K562 (cell line): ENCODE measurements around the gene UBFD1. TPM values are rescaled to one million over a fixed set of nuclear protein-coding genes. Genes with fewer than 3 reads are reported as not detected.

Experiments used
- ATAC-seq: fragments of 200-7000 bp; cut with Tn5 transposase; 3 replicates; pipeline ENCODE4 v1.9.1; 2020; ENCODE audit warnings: moderate library complexity
- BruUV-seq: library from RNA; stranded (reverse); fragments of 400-500 nt; replicated peaks from 2 replicates; lab custom pipeline; 2021; lab: Mats Ljungman, UMichigan
- CTCF ChIA-PET: fragments of 300-600 bp; formaldehyde crosslinking; extraction: SDS; loops from one replicate; lab custom pipeline; 2021; ENCODE audit warnings: low intra/inter-chr PET ratio; lab: Yijun Ruan, JAX
- POLR2A ChIA-PET: fragments of 300-600, 350-650 bp; sonication (Branson Sonifier 250); formaldehyde crosslinking; extraction: SDS; loops from one replicate; lab custom pipeline; 2021; ENCODE audit warnings: antibody characterized with exemption, inconsistent platforms; lab: Yijun Ruan, JAX
- DNase-seq, 4 experiments: peaks; one replicate each; pipeline versions ENCODE4 v3.0.0 to v3.0.0-alpha.2; 2011 to 2018; ENCODE audit warnings: low spot score in 3 of 4, mixed read lengths in 3 of 4; ENCODE audit errors: extremely low read depth in 1 of 4
- FAIRE-seq: peaks from 2 replicates; lab custom pipeline; 2011; peaks lifted over from hg19 to GRCh38; lab: Jason Lieb, UNC
- H2AFZ ChIP-seq: 2 replicates; pipeline ENCODE4 v1.6.0; 2011; ENCODE audit warnings: low read depth, low read length, control low read depth, inconsistent platforms
- H3K27ac ChIP-seq: fragments of 200-600 bp; 3 replicates; pipeline ENCODE4 v1.8.0; 2011; ENCODE audit warnings: low read depth, mild to moderate bottlenecking, control low read depth, inconsistent platforms, low read length, moderate library complexity, mixed read lengths; ENCODE audit errors: extremely low read depth
- H3K27me3 ChIP-seq, 2 experiments: fragments of 300-600 bp in 1 of 2; 2 replicates in 1 of 2; 3 replicates in 1 of 2; pipeline versions ENCODE4 v1.6.0 to v1.8.0; 2011; ENCODE audit warnings: inconsistent platforms in 2 of 2, low read length in 2 of 2, mild to moderate bottlenecking in 1 of 2, mixed read lengths in 1 of 2, moderate library complexity in 1 of 2; ENCODE audit not compliant: control insufficient read depth in 2 of 2, insufficient read depth in 2 of 2
- H3K36me3 ChIP-seq: fragments of 300-600 bp; 3 replicates; pipeline ENCODE4 v1.8.0; 2011; ENCODE audit warnings: mild to moderate bottlenecking, low read length, inconsistent platforms; ENCODE audit not compliant: control insufficient read depth, insufficient read depth
- H3K4me1 ChIP-seq, 2 experiments: fragments of 200-600 bp in 1 of 2; replicated peaks in 1 of 2; 2 replicates in 1 of 2; 3 replicates in 1 of 2; pipeline versions ENCODE4 v1.5.1 to v1.8.0; 2011; ENCODE audit warnings: inconsistent platforms in 2 of 2, low read length in 2 of 2, mild to moderate bottlenecking in 1 of 2, mixed read lengths in 1 of 2, moderate library complexity in 1 of 2; ENCODE audit not compliant: control insufficient read depth in 2 of 2, insufficient read depth in 2 of 2
- H3K4me2 ChIP-seq: 2 replicates; pipeline ENCODE4 v1.6.1; 2011; ENCODE audit warnings: low read length, control low read depth, inconsistent platforms, mixed read lengths; ENCODE audit not compliant: insufficient read depth
- H3K4me3 ChIP-seq: fragments of 200-600 bp; sonication (generic), shearing (Covaris generic); 2 replicates; pipeline ENCODE4 v1.5.1; 2016; ENCODE audit warnings: control low read depth, inconsistent platforms
- H3K79me2 ChIP-seq: fragments of 200-600 bp; 3 replicates; pipeline ENCODE4 v1.8.0; 2011; ENCODE audit warnings: low read length, inconsistent platforms; ENCODE audit not compliant: control insufficient read depth, insufficient read depth
- H3K9ac ChIP-seq, 2 experiments: 2 replicates each; pipeline versions ENCODE4 v1.6.0 to v1.6.1; 2011; ENCODE audit warnings: low read depth in 2 of 2, low read length in 2 of 2, control low read depth in 1 of 2, inconsistent platforms in 1 of 2, mild to moderate bottlenecking in 1 of 2, mixed read lengths in 1 of 2; ENCODE audit not compliant: insufficient read depth in 1 of 2
- H3K9me1 ChIP-seq: one replicate; pipeline ENCODE4 v1.6.0; 2011; ENCODE audit warnings: inconsistent platforms, mild to moderate bottlenecking, low read length, moderate library complexity; ENCODE audit not compliant: control insufficient read depth, insufficient read depth
- H3K9me3 ChIP-seq: replicated peaks from 2 replicates; pipeline ENCODE4 v1.5.1; 2011; ENCODE audit warnings: low read depth, low read length, inconsistent platforms; ENCODE audit not compliant: control insufficient read depth, insufficient read depth
- H4K20me1 ChIP-seq: replicated peaks from 2 replicates; pipeline ENCODE4 v1.6.1; 2011; ENCODE audit warnings: low read length, inconsistent platforms, mixed read lengths; ENCODE audit not compliant: control insufficient read depth, insufficient read depth
- CBFA2T2 ChIP-seq: fragments of 450-650 bp; conservative IDR thresholded peaks from 2 replicates; pipeline ENCODE4 v1.6.1; 2017; ENCODE audit warnings: mild to moderate bottlenecking
- KAT8 ChIP-seq: fragments of 450-650 bp; IDR thresholded peaks from 2 replicates; pipeline ENCODE4 v1.6.1; 2016; ENCODE audit warnings: low read depth, mild to moderate bottlenecking
- KDM2B ChIP-seq: fragments of 250-450 bp; sonication (Bioruptor Pico); IDR thresholded peaks from 2 replicates; pipeline ENCODE4 v1.8.0; 2021; ENCODE audit warnings: mild to moderate bottlenecking, moderate library complexity
- LEF1 ChIP-seq: fragments of 450-650 bp; IDR thresholded peaks from 2 replicates; pipeline ENCODE4 v1.6.1; 2016; ENCODE audit warnings: mild to moderate bottlenecking
- MXD1 ChIP-seq: fragments of 250-450 bp; sonication (Bioruptor Pico); IDR thresholded peaks from 2 replicates; pipeline ENCODE4 v1.8.0; 2021; ENCODE audit warnings: borderline replicate concordance, mild to moderate bottlenecking, moderate library complexity; ENCODE audit not compliant: poor library complexity, severe bottlenecking
- NCOR1 ChIP-seq: fragments of 450-650 bp; IDR thresholded peaks from 2 replicates; pipeline ENCODE4 v1.6.1; 2016; ENCODE audit warnings: mild to moderate bottlenecking, moderate library complexity
- SIX5 ChIP-seq, 2 experiments: IDR thresholded peaks; 2 replicates each; pipeline ENCODE4 v1.6.1; 2011; ENCODE audit warnings: low read length in 2 of 2, borderline replicate concordance in 1 of 2, low read depth in 1 of 2, mild to moderate bottlenecking in 1 of 2, moderate library complexity in 1 of 2; ENCODE audit not compliant: insufficient read depth in 1 of 2
- SP2 ChIP-seq: IDR thresholded peaks from 2 replicates; pipeline ENCODE4 v1.6.1; 2011; ENCODE audit warnings: mild to moderate bottlenecking, low read depth, low read length, moderate library complexity; ENCODE audit not compliant: poor library complexity, severe bottlenecking; ENCODE audit errors: extremely low read depth
- TCF7L2 ChIP-seq: fragments of 150-350 bp; IDR thresholded peaks from 2 replicates; pipeline ENCODE4 v1.6.1; 2016; ENCODE audit warnings: low read depth, mild to moderate bottlenecking, low read length, moderate library complexity
- ZFP91 ChIP-seq: sonication (generic); formaldehyde crosslinking; IDR thresholded peaks from 2 replicates; pipeline ENCODE4 v1.8.0; 2022; ENCODE audit warnings: mild to moderate bottlenecking, missing genetic modification reagents
- ZNF133 ChIP-seq: fragments of 250-450 bp; sonication (Bioruptor Pico); IDR thresholded peaks from 2 replicates; pipeline ENCODE4 v1.4.0; 2020; ENCODE audit warnings: mild to moderate bottlenecking
- WGBS: fragments of 100-300 bp; shearing (Covaris generic); methylation state at CpG from one replicate; pipeline ENCODE4 v1.1.6; 2016; ENCODE audit warnings: low coverage, mixed read lengths; ENCODE audit not compliant: insufficient coverage; ENCODE audit errors: missing lambda C conversion rate; 5-methylcytosine and 5-hydroxymethylcytosine counted together
- in situ Hi-C: fragments of 300-500 bp; cut with MboI; formaldehyde crosslinking; loops from 4 replicates; pipeline ENCODE4 v1.15.0; 2018; ENCODE audit warnings: inconsistent platforms, mixed read lengths
- intact Hi-C: fragments of 100-400 bp; cut with micrococcal nuclease; formaldehyde crosslinking; loops from 2 replicates; pipeline ENCODE4 v1.14.2; 2022
- polyA plus RNA-seq, 8 experiments: library from polyadenylated mRNA; depleted of rRNA in 4 of 8; stranded (reverse) in 5 of 8; unstranded in 3 of 8; fragments of >200 nt; fragmentation: Nextera tagmentation in 2 of 8; fragmentation: Illumina TruSeq in 1 of 8; extraction: Ambion mirVana in 2 of 8; extraction: Trizol in 1 of 8; gene quantifications; 2 replicates each; pipeline versions ENCODE4 v1.2.1 to v1.2.3, GENCODE V29; 2011 to 2014; ENCODE audit warnings: inconsistent platforms in 1 of 8, missing spikeins in 1 of 8
- total RNA-seq, 7 experiments: library from RNA; depleted of rRNA in 6 of 7; stranded (reverse); fragments of >200 nt in 6 of 7; fragmentation: Illumina TruSeq in 2 of 7; extraction: Trizol in 2 of 7; gene quantifications; 2 replicates each; pipeline versions ENCODE4 v1.2.1 to v1.2.3, GENCODE V29; 2011 to 2021; ENCODE audit warnings: low replicate concordance in 1 of 7

Gene UBFD1
- total and polyA plus RNA-seq, 9 of the 15 experiments (the other 6 are each of a cell fraction or from before 2014, with no cell fraction given): 10.7 to 66.2 (median 34.0) TPM

GRCh38 chr16:23521965-23522364, 35.6 kb upstream of the UBFD1 start:
- Histone ChIP-seq H4K20me1 (no peaks in the 10 kb centered on the region), H3K27ac (no peak overlapping the region), H3K9ac (no peak overlapping the region), H3K4me3 (no peak overlapping the region), H3K9me3 (no peaks in the 10 kb centered on the region), H2AFZ (no peak overlapping the region), H3K4me2 (no peak overlapping the region), H3K36me3 (peaks cover 62% of the 10 kb centered on the region; the same call in 2 of the 3 replicates), H3K27me3 (no peaks in the 10 kb centered on the region), H3K79me2 (no peaks in the 10 kb centered on the region), H3K9me1 (no peaks in the 10 kb centered on the region), H3K4me1 (peaks cover 5 to 8% of the 10 kb centered on the region in 2 experiments; a peak in 3 of 5 replicates)
- WGBS: 90% methylated on average over 4 of the region's 4 CpGs
- DNase-seq: no peak
- in situ Hi-C loops (no loop called here), intact Hi-C loops (no loop called here)
- no TSS peak for BruUV-seq
- ChIA-PET CTCF (no interaction called here), POLR2A (interaction anchor here (0.6 to 1.1 kb wide), 3 partner anchors 12 to 158 kb away, joined by 3 to 4 read pairs (median 3); partner anchors contain the start of gene GGA2)
- FAIRE-seq: no peak
- ATAC-seq: no peak
- no peak for TF ChIP-seq LEF1

- Histone ChIP-seq H3K4me3 (no peak overlapping the region), H3K4me1 (peaks cover 5 to 6% of the 10 kb centered on the region in 2 experiments; a peak in 3 of 5 replicates), H3K9me1 (no peaks in the 10 kb centered on the region), H2AFZ (no peak overlapping the region), H3K36me3 (peaks cover 72% of the 10 kb centered on the region; the same call in 2 of the 3 replicates), H3K27me3 (no peaks in the 10 kb centered on the region), H3K4me2 (no peak overlapping the region), H3K9me3 (no peaks in the 10 kb centered on the region), H4K20me1 (no peaks in the 10 kb centered on the region), H3K79me2 (no peaks in the 10 kb centered on the region), H3K27ac (no peak overlapping the region), H3K9ac (no peak overlapping the region)
- DNase-seq (no peak), ATAC-seq (no peak), FAIRE-seq (no peak)
- intact Hi-C loops: no loop called here
- POLR2A ChIA-PET: interaction anchor here (1.1 kb wide), 1 partner anchor 157 kb away, joined by 3 read pairs; no protein-coding TSS in a partner anchor
- CTCF ChIA-PET: no interaction called here
- in situ Hi-C loops: no loop called here
- no TSS peak for BruUV-seq
- WGBS: 96% methylated on average over 6 of the region's 6 CpGs
- TF ChIP-seq ZFP91 (no peak), SIX5 (IDR thresholded peaks at IDR 0.05; ENCODE audit: borderline replicate concordance in 1 of 2, insufficient read depth in 1 of 2, low read depth in 1 of 2, low read length in 2 of 2) (no peak), TCF7L2 (no peak), KAT8 (no peak), SP2 (no peak), CBFA2T2 (no peak), ZNF133 (CRISPR knock-in tag) (no peak), NCOR1 (no peak), MXD1 (CRISPR knock-in tag) (no peak), KDM2B (CRISPR knock-in tag) (no peak)
Measured at GRCh38 chr16:23523321-23523720, 34.2 kb upstream of the UBFD1 start.
